ENCODE results near the gene LRIG1.
"Not testable (repeated sequence)": the region's sequence is repeated elsewhere in the genome, so short reads cannot be mapped to it uniquely, and the experiment has no call there.

The LRIG1 gene

GRCh38 chr3:66441129-66441528 is 59.7 kb downstream of the LRIG1 start:
- DNase-seq: no peak

- no peak for DNase-seq
Observed at GRCh38 chr3:66439666-66440344, 61.0 kb downstream of the LRIG1 start.

GRCh38 chr3:66438046-66438445 is 62.8 kb downstream of the LRIG1 start:
- no peak for DNase-seq

GRCh38 chr3:66437341-66437929 is 63.4 kb downstream of the LRIG1 start:
- no peak for DNase-seq

GRCh38 chr3:66435989-66436388 is 64.8 kb downstream of the LRIG1 start:
- DNase-seq: no peak

GRCh38 chr3:66434726-66435125 is 66.1 kb downstream of the LRIG1 start:
- DNase-seq: no peak

GRCh38 chr3:66433522-66433782 is 67.4 kb downstream of the LRIG1 start:
- no peak for DNase-seq

GRCh38 chr3:66432767-66433521 is 67.9 kb downstream of the LRIG1 start:
- DNase-seq: no peak

- no peak for DNase-seq
Observed at GRCh38 chr3:66432041-66432766, 68.6 kb downstream of the LRIG1 start.

- DNase-seq: no peak
Observed at GRCh38 chr3:66431494-66431893, 69.3 kb downstream of the LRIG1 start.

GRCh38 chr3:66430876-66431275 is 69.9 kb downstream of the LRIG1 start:
- no peak for DNase-seq

GRCh38 chr3:66428733-66429132 is 72.1 kb downstream of the LRIG1 start:
- peak; percentile 94 for DNase-seq

- no peak for DNase-seq
Observed at GRCh38 chr3:66427951-66428474, 72.8 kb downstream of the LRIG1 start.

- DNase-seq: no peak
Observed at GRCh38 chr3:66427352-66427751, 73.5 kb downstream of the LRIG1 start.

- DNase-seq: no peak
Observed at GRCh38 chr3:66426135-66426534, 74.7 kb downstream of the LRIG1 start.

- DNase-seq: no peak
Observed at GRCh38 chr3:66425576-66426114, 75.2 kb downstream of the LRIG1 start.

GRCh38 chr3:66425032-66425431 is 75.8 kb downstream of the LRIG1 start:
- no peak for DNase-seq

- DNase-seq: no peak
Observed at GRCh38 chr3:66423791-66424190, 77.0 kb downstream of the LRIG1 start.

- not testable (repeated sequence) for DNase-seq
Observed at GRCh38 chr3:66421893-66422292, 78.9 kb downstream of the LRIG1 start.

GRCh38 chr3:66421144-66421543 is 79.7 kb downstream of the LRIG1 start:
- DNase-seq: not testable (repeated sequence)

GRCh38 chr3:66419036-66419435 is 81.8 kb downstream of the LRIG1 start:
- no peak for DNase-seq

GRCh38 chr3:66418475-66418931 is 82.3 kb downstream of the LRIG1 start:
- peak; percentile 21 for DNase-seq

Data from SHP77 treated with DMSO at 0.1 percent for 48 hours (cell line).